ENCODE data around the gene TNPO2. TPM values are rescaled to one million over a fixed set of nuclear protein-coding genes. Genes with fewer than 3 reads are reported as not detected.

TNPO2 gene
- polyA plus RNA-seq, 3 donors, result 0.28 to 45.2 (median 0.52) TPM

GRCh38 chr19:12731337-12731736 is 7.6 kb upstream of the TNPO2 start:
- DNase-seq, result no peak
- Histone ChIP-seq H3K9me3 (replicated peaks in 1 of 2; ENCODE audit: control insufficient read depth in 1 of 2, insufficient read depth in 1 of 2, low read length in 2 of 2) (no peaks in the 10 kb centered on the region), H3K4me1 (ENCODE audit: control insufficient read depth in 1 of 2, insufficient read depth in 2 of 2, low read length in 2 of 2) (peaks cover 32 to 48% of the 10 kb centered on the region in 2 donors), H3K36me3 (replicated peaks in 1 of 2; ENCODE audit: control insufficient read depth in 1 of 2, insufficient read depth in 2 of 2, low read length in 2 of 2) (peaks cover 32 to 42% of the 10 kb centered on the region in 2 donors), H2AFZ (ENCODE audit: insufficient read depth, low read depth, low read length, poor library complexity, severe bottlenecking) (no peak overlapping the region), H3K79me2 (ENCODE audit: insufficient read depth, low read length) (peaks cover 57% of the 10 kb centered on the region), H3K4me2 (replicated peaks; ENCODE audit: extremely low read depth, low read length, poor library complexity, severe bottlenecking) (no peak overlapping the region), H3K27ac (ENCODE audit: low read depth in 1 of 2, low read length in 2 of 2) (no peak overlapping the region), H3K4me3 (replicated peaks in 1 of 3; ENCODE audit: low read depth in 2 of 3, low read length in 3 of 3) (no peak overlapping the region), H3K27me3 (ENCODE audit: control insufficient read depth in 2 of 2, insufficient read depth in 2 of 2, low read length in 2 of 2) (no peaks in the 10 kb centered on the region), H4K20me1 (ENCODE audit: insufficient read depth, low read length) (peaks cover 54% of the 10 kb centered on the region), H3K9ac (ENCODE audit: insufficient read depth, low read length, poor library complexity, severe bottlenecking) (no peak overlapping the region)
- H3K27ac Mint-ChIP-seq, result no peak overlapping the region
- 97% methylated on average over 23 of the region's 24 CpGs for WGBS (ENCODE audit: insufficient coverage)
- no peak for TF ChIP-seq CTCF (IDR thresholded peaks at IDR 0.05)
- H3K36me3 Mint-ChIP-seq, result peaks cover 26 to 49% of the 10 kb centered on the region in 2 donors
- intact Hi-C loops (cut with micrococcal nuclease), result no loop called here
- H3K4me1 Mint-ChIP-seq, result peaks cover 37% of the 10 kb centered on the region
- peaks cover 0 to 4% (median 2%) of the 10 kb centered on the region in 3 donors for H3K27me3 Mint-ChIP-seq (ENCODE audit: low read depth in 3 of 3)
- H3K9me3 Mint-ChIP-seq, result peaks cover 0 to 2% (median 0%) of the 10 kb centered on the region in 7 donors
- H3K4me3 Mint-ChIP-seq, result no peak overlapping the region

- H3K4me3 Mint-ChIP-seq, result peak overlapping the region in 1 of 2 donors; percentile 31
- H3K9me3 ChIP-seq (replicated peaks in 1 of 2; ENCODE audit: control insufficient read depth in 1 of 2, insufficient read depth in 1 of 2, low read length in 2 of 2), result no peaks in the 10 kb centered on the region
- no peak overlapping the region for H3K9ac ChIP-seq (ENCODE audit: insufficient read depth, low read length, poor library complexity, severe bottlenecking)
- H3K4me2 ChIP-seq (replicated peaks; ENCODE audit: extremely low read depth, low read length, poor library complexity, severe bottlenecking), result no peak overlapping the region
- H3K79me2 ChIP-seq (ENCODE audit: insufficient read depth, low read length), result peaks cover 50% of the 10 kb centered on the region
- peaks cover 32 to 42% of the 10 kb centered on the region in 2 donors for H3K36me3 ChIP-seq (replicated peaks in 1 of 2; ENCODE audit: control insufficient read depth in 1 of 2, insufficient read depth in 2 of 2, low read length in 2 of 2)
- peaks cover 27 to 52% of the 10 kb centered on the region in 2 donors for H3K36me3 Mint-ChIP-seq
- peaks cover 0 to 2% (median 1%) of the 10 kb centered on the region in 3 donors for H3K27me3 Mint-ChIP-seq (ENCODE audit: low read depth in 3 of 3)
- H3K4me3 ChIP-seq (replicated peaks in 1 of 3; ENCODE audit: low read depth in 2 of 3, low read length in 3 of 3), result no peak overlapping the region
- no peak for DNase-seq
- H3K27me3 ChIP-seq (ENCODE audit: control insufficient read depth in 2 of 2, insufficient read depth in 2 of 2, low read length in 2 of 2), result no peaks in the 10 kb centered on the region
- no peak overlapping the region for H2AFZ ChIP-seq (ENCODE audit: insufficient read depth, low read depth, low read length, poor library complexity, severe bottlenecking)
- peaks cover 35% of the 10 kb centered on the region for H3K4me1 Mint-ChIP-seq
- WGBS (ENCODE audit: insufficient coverage), result 63% methylated on average over 1 of the region's 3 CpGs
- peaks cover 28 to 44% of the 10 kb centered on the region in 2 donors for H3K4me1 ChIP-seq (ENCODE audit: control insufficient read depth in 1 of 2, insufficient read depth in 2 of 2, low read length in 2 of 2)
- peaks cover 0 to 2% (median 0%) of the 10 kb centered on the region in 7 donors for H3K9me3 Mint-ChIP-seq
- peak overlapping the region in 1 of 2 donors; percentile 48 for H3K27ac ChIP-seq (ENCODE audit: low read depth in 1 of 2, low read length in 2 of 2)
- no peak for TF ChIP-seq CTCF (IDR thresholded peaks at IDR 0.05)
- intact Hi-C loops (cut with micrococcal nuclease), result no loop called here
- peaks cover 54% of the 10 kb centered on the region for H4K20me1 ChIP-seq (ENCODE audit: insufficient read depth, low read length)
- H3K27ac Mint-ChIP-seq, result peak overlapping the region in 4 of 7 donors; percentile 33 to 63 (median 56)
Measured at GRCh38 chr19:12730064-12730463, 6.3 kb upstream of the TNPO2 start.
